Measurements from ENCODE around the gene KDM4D.
"Not testable (repeated sequence)": the region's sequence is repeated elsewhere in the genome, so short reads cannot be mapped to it uniquely, and the experiment has no call there.

The KDM4D gene

GRCh38 chr11:94973099-94973968, at the start of gene KDM4D, which contains the start of gene CWC15:
TSS of gene KDM4D (plus strand) at chr11:94973709. CDS start at chr11:94997373, 23,664 bp downstream.
TSS of gene CWC15 (minus strand) at chr11:94973556. CDS start at chr11:94972185, 1,371 bp downstream.
- peak; percentile 90 for DNase-seq (ENCODE audit: low read depth)

- no peak for DNase-seq (ENCODE audit: low read depth)
Observed at GRCh38 chr11:94924171-94924572, 49.3 kb upstream of the KDM4D start.

- DNase-seq (ENCODE audit: low read depth) = no peak
Observed at GRCh38 chr11:94924612-94925011, 48.9 kb upstream of the KDM4D start.

- DNase-seq (ENCODE audit: low read depth) = no peak
Observed at GRCh38 chr11:94925422-94926270, 47.9 kb upstream of the KDM4D start.

- no peak for DNase-seq (ENCODE audit: low read depth)
Observed at GRCh38 chr11:94926271-94926625, 47.3 kb upstream of the KDM4D start.

GRCh38 chr11:94926698-94927237, 46.7 kb upstream of the KDM4D start:
- DNase-seq (ENCODE audit: low read depth) = no peak

- DNase-seq (ENCODE audit: low read depth) = no peak
Observed at GRCh38 chr11:94928117-94928990, 45.2 kb upstream of the KDM4D start.

GRCh38 chr11:94932072-94932471, 41.4 kb upstream of the KDM4D start:
- DNase-seq (ENCODE audit: low read depth) = not testable (repeated sequence)

GRCh38 chr11:94932503-94932902, 41.0 kb upstream of the KDM4D start:
- DNase-seq (ENCODE audit: low read depth) = no peak

GRCh38 chr11:94933223-94934130, 40.0 kb upstream of the KDM4D start:
- no peak for DNase-seq (ENCODE audit: low read depth)

GRCh38 chr11:94934362-94934761, 39.1 kb upstream of the KDM4D start:
- DNase-seq (ENCODE audit: low read depth) = no peak

GRCh38 chr11:94934846-94935245, 38.7 kb upstream of the KDM4D start:
- DNase-seq (ENCODE audit: low read depth) = no peak

GRCh38 chr11:94938095-94939055, 35.1 kb upstream of the KDM4D start:
- DNase-seq (ENCODE audit: low read depth) = no peak

- DNase-seq (ENCODE audit: low read depth) = no peak
Observed at GRCh38 chr11:94939346-94939745, 34.2 kb upstream of the KDM4D start.

GRCh38 chr11:94941131-94941530, 32.4 kb upstream of the KDM4D start:
- DNase-seq (ENCODE audit: low read depth) = no peak

- DNase-seq (ENCODE audit: low read depth) = no peak
Observed at GRCh38 chr11:94946812-94947211, 26.7 kb upstream of the KDM4D start.

GRCh38 chr11:94948070-94948617, 25.4 kb upstream of the KDM4D start:
- DNase-seq (ENCODE audit: low read depth) = no peak

GRCh38 chr11:94954753-94955152, 18.8 kb upstream of the KDM4D start:
- no peak for DNase-seq (ENCODE audit: low read depth)

- no peak for DNase-seq (ENCODE audit: low read depth)
Observed at GRCh38 chr11:94956963-94957362, 16.5 kb upstream of the KDM4D start.
